Breast epithelium (tissue), 3 donors: ENCODE data around the gene KANK3.

Experiments
- POLR2A ChIP-seq: fragments of 450-650 bp; IDR thresholded peaks from one replicate; pipeline ENCODE4 v1.6.1; 2016; ENCODE audit warnings: antibody characterized with exemption, mild to moderate bottlenecking, moderate library complexity
- POLR2AphosphoS5 ChIP-seq, 3 donors: sonication (generic); formaldehyde crosslinking; IDR thresholded peaks; one replicate each; pipeline ENCODE4 v1.6.1; 2017; ENCODE audit warnings: antibody characterized with exemption in 3 of 3

DNA sequence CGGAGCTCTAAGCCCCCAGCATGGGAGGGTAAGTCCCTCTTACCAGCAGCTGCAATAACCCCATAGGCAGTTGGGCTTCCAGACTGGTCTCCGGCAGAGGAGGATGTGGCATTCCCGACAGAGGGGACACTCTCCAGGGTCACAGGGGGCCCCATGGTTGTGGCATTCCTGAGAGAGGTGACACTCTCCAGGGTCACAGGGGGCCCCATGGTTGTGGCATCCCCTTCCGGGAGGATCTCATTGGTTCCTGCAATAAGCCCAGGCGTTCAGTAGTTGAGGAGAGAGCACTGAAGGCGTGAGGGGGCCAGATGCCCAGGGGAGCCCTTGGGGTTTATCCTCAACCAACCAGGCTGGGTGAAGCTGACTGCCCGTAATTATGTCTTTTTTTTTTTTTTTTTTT is 40.3 kb downstream of the KANK3 start:
- TF ChIP-seq POLR2A = no peak
- no peak for TF ChIP-seq POLR2AphosphoS5 (IDR thresholded peaks at IDR 0.05)
